ENCODE data around the gene EYS. TPM values are rescaled to one million over a fixed set of nuclear protein-coding genes. Genes with fewer than 3 reads are reported as not detected.

Gene EYS
- total and polyA plus RNA-seq, 2 of the 13 experiments (the other 11 are each of a cell fraction or from before 2014, with no cell fraction given): 0.04 to 0.07 TPM

DNA sequence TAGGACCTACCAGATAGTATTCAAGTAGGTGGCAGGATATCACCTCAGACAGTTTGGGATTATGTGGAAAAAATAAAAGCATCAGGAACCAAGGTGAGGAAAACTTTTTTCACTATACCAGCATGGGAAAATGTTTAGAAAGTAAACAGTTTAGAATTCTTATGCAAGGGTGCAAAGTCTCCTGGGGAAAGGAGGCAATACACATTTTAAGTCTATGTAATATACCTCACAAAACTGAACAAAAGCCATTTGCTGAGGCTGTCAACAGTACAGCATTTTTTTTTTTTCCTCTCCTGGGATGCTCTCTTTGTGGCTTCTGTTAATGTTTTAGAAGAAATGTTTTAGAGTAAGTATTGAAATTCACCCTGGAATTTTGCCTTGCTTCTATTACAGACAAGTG, 1997.9 kb downstream of the EYS start (continued):
- no peak for TF ChIP-seq PATZ1 (CRISPR knock-in tag; IDR thresholded peaks at IDR 0.05)
- TF ChIP-seq ZNF256 (CRISPR knock-in tag; conservative IDR thresholded peaks at IDR 0.05): no peak
- no peak for TF ChIP-seq IRF9 (CRISPR knock-in tag; IDR thresholded peaks at IDR 0.05; ENCODE audit: borderline replicate concordance)
- no peak for TF ChIP-seq FOXA1 (IDR thresholded peaks at IDR 0.05)
- TF ChIP-seq FOXA1 (CRISPR knock-in tag; IDR thresholded peaks at IDR 0.05): peak; percentile 57; the same call in 1 of the 2 replicates
- TF ChIP-seq ZNF614 (CRISPR knock-in tag; IDR thresholded peaks at IDR 0.05; ENCODE audit: borderline replicate concordance): peak; percentile 44; the same call in 1 of the 2 replicates
- peak; percentile 72 for TF ChIP-seq BCL6 (CRISPR knock-in tag; IDR thresholded peaks at IDR 0.05)
- TF ChIP-seq KDM3A (CRISPR knock-in tag; IDR thresholded peaks at IDR 0.05; ENCODE audit: low read depth): peak; percentile 57; the same call in 1 of the 2 replicates
- TF ChIP-seq KAT8 (CRISPR knock-in tag; IDR thresholded peaks at IDR 0.05): no peak
- TF ChIP-seq POGK (CRISPR knock-in tag; conservative IDR thresholded peaks at IDR 0.05): peak; percentile 56; the same call in 1 of the 2 replicates
- 0 out of 2 replicates have a peak, but pooled peaks have one; percentile 48 for TF ChIP-seq MIXL1 (CRISPR knock-in tag; IDR thresholded peaks at IDR 0.05)
- no peak for TF ChIP-seq NRL (CRISPR knock-in tag; IDR thresholded peaks at IDR 0.05; ENCODE audit: borderline replicate concordance)
- TF ChIP-seq HMGXB4 (CRISPR knock-in tag; IDR thresholded peaks at IDR 0.05; ENCODE audit: borderline replicate concordance in 1 of 2, low read depth in 1 of 2): 0 out of 4 replicates have a peak, but pooled peaks of 1 of the 2 experiments have one; percentile 28
- 0 out of 2 replicates have a peak, but pooled peaks have one; percentile 54 for TF ChIP-seq POGZ (CRISPR knock-in tag; IDR thresholded peaks at IDR 0.05)
- TF ChIP-seq ZNF737 (CRISPR knock-in tag; IDR thresholded peaks at IDR 0.05; ENCODE audit: borderline replicate concordance): no peak
- TF ChIP-seq ZNF639 (CRISPR knock-in tag; conservative IDR thresholded peaks at IDR 0.05): no peak
- peak; percentile 36; the same call in 1 of the 2 replicates for TF ChIP-seq ZSCAN9 (CRISPR knock-in tag; IDR thresholded peaks at IDR 0.05; ENCODE audit: borderline replicate concordance)
- no peak for TF ChIP-seq SOX6 (IDR thresholded peaks at IDR 0.05)
- TF ChIP-seq SOX6 (CRISPR knock-in tag; IDR thresholded peaks at IDR 0.05): peak; percentile 88
- 0 out of 2 replicates have a peak, but pooled peaks have one; percentile 31 for TF ChIP-seq WIZ (CRISPR knock-in tag; IDR thresholded peaks at IDR 0.05)

Data from HepG2 (cell line).